Esophagus (tissue), 2 donors: ENCODE measurements around the gene CCNL2. TPM values are rescaled to one million over a fixed set of nuclear protein-coding genes. Genes with fewer than 3 reads are reported as not detected.
A peak's percentile ranks its signal among the peaks of the same experiment; 100 is the strongest.

Experiments used
- H3K27ac ChIP-seq, 2 donors: one replicate each; pipeline ENCODE4 v1.5.1; 2013; ENCODE audit warnings: low read depth in 2 of 2, mild to moderate bottlenecking in 2 of 2, inconsistent platforms in 1 of 2, low read length in 1 of 2, moderate library complexity in 1 of 2
- H3K27me3 ChIP-seq, 2 donors: one replicate each; pipeline ENCODE4 v1.6.1; 2013; ENCODE audit warnings: low read length in 2 of 2, control low read depth in 1 of 2, mild to moderate bottlenecking in 1 of 2; ENCODE audit not compliant: insufficient read depth in 2 of 2, control insufficient read depth in 1 of 2
- H3K36me3 ChIP-seq, 2 donors: one replicate each; pipeline ENCODE4 v1.6.1; 2013; ENCODE audit warnings: low read length in 1 of 2; ENCODE audit not compliant: control insufficient read depth in 2 of 2, insufficient read depth in 2 of 2
- H3K4me1 ChIP-seq, 2 donors: one replicate each; pipeline ENCODE4 v1.6.1; 2013; ENCODE audit warnings: low read length in 1 of 2; ENCODE audit not compliant: control insufficient read depth in 2 of 2, insufficient read depth in 2 of 2
- H3K4me3 ChIP-seq, 2 donors: one replicate each; pipeline ENCODE4 v1.5.1; 2013; ENCODE audit warnings: low read length in 2 of 2, mild to moderate bottlenecking in 2 of 2, low read depth in 1 of 2, moderate library complexity in 1 of 2
- H3K9me3 ChIP-seq, 2 donors: one replicate each; pipeline ENCODE4 v1.6.1; 2013; ENCODE audit warnings: mild to moderate bottlenecking in 2 of 2, low read depth in 1 of 2, low read length in 1 of 2, moderate library complexity in 1 of 2; ENCODE audit not compliant: control insufficient read depth in 2 of 2, insufficient read depth in 1 of 2
- WGBS, 2 donors: extraction: QIAGEN DNeasy Blood & Tissue Kit; methylation state at CpG; one replicate each; pipeline ENCODE4 v1.1.7; 2013; 5-methylcytosine and 5-hydroxymethylcytosine counted together
- polyA plus RNA-seq, 2 donors: library from polyadenylated mRNA; stranded (reverse); fragments of 200-250 nt; gene quantifications; one replicate each; pipeline ENCODE4 v1.2.3, GENCODE V29; 2013
- donor health status: healthy with polysubstance abuse.
- donor health status: Bipolar disorder and iron deficiency.

CCNL2 gene
- polyA plus RNA-seq, 2 donors = 97.9 to 210 TPM

DNA sequence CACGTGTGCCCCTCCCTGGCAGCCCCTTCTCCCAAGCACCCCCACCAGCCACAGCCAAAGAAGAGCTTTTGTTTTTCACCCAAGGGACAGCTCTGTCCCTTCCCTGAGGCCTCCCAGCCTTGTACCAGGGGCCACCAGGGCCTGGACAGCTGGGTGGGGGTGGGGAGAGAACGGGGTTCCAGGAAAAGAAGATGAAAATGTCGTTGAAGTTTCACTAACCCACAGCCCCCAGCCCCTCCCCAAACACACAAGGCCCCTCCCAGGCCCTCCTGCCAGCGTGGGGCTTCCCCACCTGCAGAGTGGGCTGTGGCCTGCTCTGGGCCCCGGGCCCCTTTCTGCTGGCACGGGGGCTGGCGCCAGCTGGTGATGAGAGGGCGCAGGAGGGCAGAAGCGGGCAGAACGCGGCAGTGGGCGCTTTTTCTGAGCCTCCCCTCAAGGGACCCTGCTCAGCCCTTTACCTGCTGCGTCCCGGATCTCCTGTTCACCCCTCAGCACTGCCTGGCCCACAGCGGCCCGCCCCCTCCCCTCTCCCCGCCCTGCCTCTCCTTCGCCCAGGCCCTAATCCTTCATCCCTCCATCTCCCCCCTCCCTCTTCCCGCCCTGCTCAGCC is 27.5 kb upstream of the CCNL2 start:
- Histone ChIP-seq H3K4me3 (no peak overlapping the region), H3K27me3 (no peaks in the 10 kb centered on the region), H3K27ac (peak overlapping the region in 1 of 2 donors; percentile 18), H3K4me1 (peaks cover 9 to 15% of the 10 kb centered on the region in 2 donors), H3K36me3 (no peaks in the 10 kb centered on the region), H3K9me3 (no peaks in the 10 kb centered on the region)
- WGBS, 2 donors = 22 to 25% methylated on average over 9 to 19 of the region's 19 CpGs

- H3K4me1 ChIP-seq = peaks cover 15 to 16% of the 10 kb centered on the region in 2 donors
- H3K27me3 ChIP-seq = no peaks in the 10 kb centered on the region
- H3K9me3 ChIP-seq = no peaks in the 10 kb centered on the region
- 39 to 40% methylated on average over 14 to 33 of the region's 33 CpGs for WGBS, 2 donors
- no peak overlapping the region for H3K27ac ChIP-seq
- H3K36me3 ChIP-seq = no peaks in the 10 kb centered on the region
- no peak overlapping the region for H3K4me3 ChIP-seq
Measured at GRCh38 chr1:1425753-1426495, 26.8 kb upstream of the CCNL2 start.

- Histone ChIP-seq H3K4me3 (no peak overlapping the region), H3K36me3 (no peaks in the 10 kb centered on the region), H3K27me3 (no peaks in the 10 kb centered on the region), H3K27ac (no peak overlapping the region), H3K9me3 (no peaks in the 10 kb centered on the region), H3K4me1 (peaks cover 17 to 19% of the 10 kb centered on the region in 2 donors)
- 80 to 85% methylated on average over 12 of the region's 12 CpGs for WGBS, 2 donors
Measured at GRCh38 chr1:1425426-1425752, 26.3 kb upstream of the CCNL2 start.

DNA sequence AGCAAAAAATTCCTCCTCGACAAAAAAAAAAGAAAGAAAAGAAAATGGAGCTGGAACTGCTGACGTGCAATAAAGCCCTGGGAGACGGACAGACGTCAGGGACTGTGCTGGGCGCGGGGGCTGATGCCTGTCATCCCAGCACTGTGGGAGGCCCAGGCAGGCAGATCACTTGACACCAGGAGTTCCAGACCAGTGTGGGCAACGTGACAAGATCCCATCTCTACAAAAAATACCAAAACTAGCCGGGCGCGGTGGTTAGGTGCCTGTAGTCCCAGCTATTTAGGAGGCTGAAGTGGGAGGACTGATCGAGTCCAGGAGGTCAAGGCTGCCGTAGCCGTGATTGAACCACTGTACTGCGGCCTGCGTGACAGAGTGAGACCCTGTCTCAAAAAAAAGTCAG is 25.6 kb upstream of the CCNL2 start:
- no peaks in the 10 kb centered on the region for H3K27me3 ChIP-seq
- WGBS, 2 donors = 85 to 88% methylated on average over 15 of the region's 15 CpGs
- H3K9me3 ChIP-seq = no peaks in the 10 kb centered on the region
- H3K4me3 ChIP-seq = no peak overlapping the region
- peaks cover 16 to 20% of the 10 kb centered on the region in 2 donors for H3K4me1 ChIP-seq
- H3K27ac ChIP-seq = no peak overlapping the region
- no peaks in the 10 kb centered on the region for H3K36me3 ChIP-seq

DNA sequence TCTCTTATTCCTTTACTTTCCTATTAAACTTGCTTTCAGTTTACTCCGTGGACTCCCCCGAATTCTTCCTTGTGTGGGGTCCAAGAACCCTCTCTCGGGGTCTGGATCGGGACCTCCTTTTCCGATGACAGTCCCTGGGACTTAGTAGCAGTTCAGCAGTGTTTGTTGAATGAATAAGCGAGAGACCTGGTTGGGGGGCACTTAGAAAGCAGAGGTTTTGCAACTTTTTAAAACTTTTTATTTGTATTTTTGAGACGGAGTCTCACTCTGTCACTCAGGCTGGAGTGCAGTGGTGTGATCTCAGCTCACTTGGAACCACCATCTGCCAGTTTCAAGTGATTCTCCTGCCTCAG is 24.1 kb upstream of the CCNL2 start:
- no peak overlapping the region for H3K27ac ChIP-seq

DNA sequence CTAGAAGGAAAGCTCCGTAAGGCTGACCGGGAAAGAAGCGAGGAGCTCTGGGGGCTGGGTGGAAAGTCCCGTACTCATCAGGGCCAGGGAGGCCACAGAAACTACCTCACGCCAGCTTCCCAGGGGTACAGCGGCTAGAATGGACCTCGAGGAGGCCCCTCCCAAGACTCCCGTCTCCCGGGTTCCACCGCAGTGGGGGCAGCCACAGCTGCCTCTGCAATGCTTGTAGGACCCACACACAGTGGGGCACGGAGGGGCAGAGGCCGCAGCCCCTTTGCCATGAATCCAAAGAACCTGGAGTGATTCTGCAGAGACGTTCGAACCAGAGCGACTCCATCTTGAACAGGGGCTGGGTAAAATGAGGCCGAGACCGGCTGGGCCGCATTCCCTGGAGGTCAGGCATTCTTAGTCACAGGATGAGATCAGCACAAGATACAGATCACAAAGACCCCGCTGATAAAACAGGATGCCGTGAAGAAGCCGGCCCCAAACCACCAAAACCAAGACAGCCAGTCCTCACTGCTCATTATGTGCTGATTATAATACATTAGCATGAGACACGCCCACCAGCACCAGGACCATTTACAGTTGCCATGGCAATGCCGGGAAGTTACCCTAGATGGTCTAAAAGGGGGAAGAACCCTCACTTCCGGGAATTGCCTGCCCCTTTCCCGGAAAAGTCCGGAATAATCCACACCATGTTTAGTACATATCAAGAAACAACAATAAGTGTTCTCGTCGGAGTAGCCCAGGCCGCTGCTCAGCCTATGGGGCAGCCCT is 23.5 kb upstream of the CCNL2 start:
- H3K27me3 ChIP-seq = no peaks in the 10 kb centered on the region
- 65 to 69% methylated on average over 29 of the region's 29 CpGs for WGBS, 2 donors
- H3K9me3 ChIP-seq = no peaks in the 10 kb centered on the region
- peak overlapping the region in 1 of 2 donors; percentile 29 for H3K27ac ChIP-seq
- no peaks in the 10 kb centered on the region for H3K36me3 ChIP-seq
- H3K4me3 ChIP-seq = no peak overlapping the region
- peaks cover 20 to 26% of the 10 kb centered on the region in 2 donors for H3K4me1 ChIP-seq

More for the DNA sequence above, 24.1 kb upstream of the CCNL2 start:
- Histone ChIP-seq H3K4me3 (no peak overlapping the region), H3K9me3 (no peaks in the 10 kb centered on the region), H3K4me1 (peaks cover 20 to 26% of the 10 kb centered on the region in 2 donors), H3K36me3 (no peaks in the 10 kb centered on the region), H3K27me3 (no peaks in the 10 kb centered on the region)
- 91 to 93% methylated on average over 7 of the region's 7 CpGs for WGBS, 2 donors

DNA sequence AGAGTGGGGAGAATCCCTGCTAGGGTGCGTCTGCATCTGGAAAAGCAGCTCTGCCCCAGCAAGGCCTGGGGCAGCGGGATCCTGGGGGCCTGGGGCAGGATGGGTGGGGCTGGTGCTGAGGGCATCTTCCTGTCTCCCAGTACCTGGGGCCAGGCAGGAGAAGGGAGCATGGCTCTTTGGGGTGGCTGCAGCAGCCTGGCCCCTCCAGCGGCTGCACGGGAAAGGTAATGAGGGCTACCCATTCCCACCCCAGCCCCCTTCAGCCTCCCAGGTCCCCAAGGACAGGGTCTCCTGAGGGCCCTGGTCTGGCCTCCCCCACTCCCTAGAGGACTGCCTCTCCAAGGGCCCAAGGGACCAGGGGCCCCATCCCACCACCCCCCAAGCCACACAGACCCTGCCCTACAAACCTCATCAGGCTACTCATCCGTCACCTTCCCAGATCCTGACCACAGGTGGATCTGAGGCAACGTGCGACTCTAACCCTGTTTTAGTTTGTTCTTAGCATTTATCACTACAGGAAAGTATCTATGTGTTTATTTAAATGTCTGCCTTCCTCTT is 22.9 kb upstream of the CCNL2 start:
- Histone ChIP-seq H3K27me3 (no peaks in the 10 kb centered on the region), H3K36me3 (no peaks in the 10 kb centered on the region), H3K27ac (peak overlapping the region in 1 of 2 donors; percentile 73), H3K4me3 (no peak overlapping the region), H3K4me1 (peaks cover 20 to 26% of the 10 kb centered on the region in 2 donors), H3K9me3 (no peaks in the 10 kb centered on the region)
- WGBS, 2 donors = 76 to 83% methylated on average over 6 to 7 of the region's 7 CpGs

DNA sequence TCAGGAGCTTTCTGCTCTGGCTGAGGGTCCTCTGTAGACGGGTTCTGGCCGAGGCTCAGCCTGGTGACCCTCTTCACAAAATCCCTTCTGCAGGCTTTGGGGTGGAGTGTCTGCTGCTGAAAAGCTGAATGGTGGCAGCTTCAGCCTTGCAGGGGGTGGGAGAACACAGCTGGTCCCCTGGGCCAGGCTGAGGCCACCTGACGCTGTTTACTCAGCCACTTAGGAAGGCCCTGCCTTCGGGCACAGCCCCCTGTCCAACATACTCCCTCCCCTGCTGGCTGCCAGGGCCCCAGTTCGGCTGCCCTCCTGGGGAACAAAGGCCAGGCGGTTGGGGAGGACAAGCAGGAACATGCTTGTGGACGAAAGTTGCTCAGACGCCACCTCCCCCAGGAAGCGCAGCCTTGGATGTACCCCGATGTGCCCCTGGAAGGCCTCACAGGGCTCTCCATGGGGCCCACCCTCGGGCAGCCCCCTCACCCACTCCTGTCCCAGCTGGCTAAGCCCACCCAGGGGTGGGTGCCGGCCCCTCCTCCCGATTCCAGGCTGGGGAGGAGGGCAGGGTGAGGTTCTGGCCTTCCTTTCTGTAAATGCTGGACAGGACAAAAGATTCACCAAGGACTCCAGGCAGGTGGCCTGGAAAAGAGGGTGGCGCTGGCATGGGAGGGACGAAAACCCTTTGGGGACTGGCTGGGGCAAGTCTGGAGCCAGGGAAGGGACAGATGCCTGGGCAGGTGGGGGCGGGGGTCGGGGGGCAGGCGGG is 22.2 kb upstream of the CCNL2 start, which contains the start of gene ANKRD65:
Gene ANKRD65, minus strand, starts transcription at position 130 of the 760 bp plus-strand sequence. CDS start 271 bp downstream, outside the sequence.
- peak within 1 kb of the TSS; percentile 73 to 81 for H3K27ac ChIP-seq
- H3K36me3 ChIP-seq = no peaks in the 10 kb centered on the region
- peak within 1 kb of the TSS; percentile 45 to 62 for H3K4me3 ChIP-seq
- H3K27me3 ChIP-seq = no peaks in the 10 kb centered on the region
- WGBS, 2 donors = 50 to 58% methylated on average over 15 to 18 of the region's 18 CpGs
- peaks cover 18 to 26% of the 10 kb centered on the region in 2 donors for H3K4me1 ChIP-seq
- no peaks in the 10 kb centered on the region for H3K9me3 ChIP-seq

DNA sequence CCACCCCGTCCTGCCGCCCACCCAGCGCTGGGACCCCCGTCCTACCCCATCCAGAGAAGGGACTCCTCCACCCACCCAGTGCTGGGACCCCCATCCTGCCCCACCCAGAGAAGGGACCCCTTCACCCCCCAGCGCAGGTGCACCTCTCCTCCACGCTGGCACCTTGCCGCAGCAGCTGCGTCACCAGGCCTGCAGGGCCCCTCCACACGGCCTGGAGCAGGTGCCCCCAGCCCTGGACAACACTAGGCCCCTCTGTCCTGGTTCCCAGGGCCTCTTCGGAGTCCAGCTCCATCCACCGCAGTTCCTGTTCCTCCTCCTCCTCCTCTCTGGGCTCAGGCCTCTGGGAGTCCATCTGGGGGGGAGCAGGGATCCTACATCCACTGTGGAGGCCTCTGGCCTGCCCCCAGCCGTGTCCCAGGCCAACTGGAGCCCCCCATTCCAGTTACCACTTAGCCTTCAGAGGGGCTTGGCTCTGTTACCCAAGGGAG is 21.6 kb upstream of the CCNL2 start:
- Histone ChIP-seq H3K4me1 (peaks cover 18 to 24% of the 10 kb centered on the region in 2 donors), H3K9me3 (no peaks in the 10 kb centered on the region), H3K27me3 (no peaks in the 10 kb centered on the region), H3K4me3 (peak overlapping the region; percentile 45 to 62), H3K27ac (peak overlapping the region in 1 of 2 donors; percentile 73), H3K36me3 (no peaks in the 10 kb centered on the region)
- WGBS, 2 donors = 41 to 47% methylated on average over 10 to 12 of the region's 12 CpGs
